BJ (cell line): Measurements from ENCODE around the gene PTPRZ1. TPM values are rescaled to one million over a fixed set of nuclear protein-coding genes. Genes with fewer than 3 reads are reported as not detected.

ENCODE experiments used
- CTCF ChIA-PET: fragments of 350-600 bp; formaldehyde crosslinking; extraction: SDS; loops from one replicate; lab custom pipeline; 2021; ENCODE audit warnings: antibody characterized with exemption, inconsistent platforms; lab: Yijun Ruan, JAX
- POLR2A ChIA-PET: fragments of 300-600 bp; sonication (Branson Sonifier 250); formaldehyde crosslinking; extraction: SDS; loops from one replicate; lab custom pipeline; 2021; ENCODE audit warnings: antibody characterized with exemption; lab: Charles Lee
- DNase-seq: peaks from one replicate; pipeline ENCODE4 v3.0.0-alpha.2; 2011; ENCODE audit warnings: low read depth
- H3K27me3 ChIP-seq: 2 replicates; pipeline ENCODE4 v1.6.0; 2011; ENCODE audit warnings: low read length; ENCODE audit not compliant: control insufficient read depth, insufficient read depth
- H3K36me3 ChIP-seq: 2 replicates; pipeline ENCODE4 v1.5.1; 2011; ENCODE audit warnings: low read length; ENCODE audit not compliant: control insufficient read depth, insufficient read depth
- H3K4me3 ChIP-seq: 2 replicates; pipeline ENCODE4 v1.5.1; 2011; ENCODE audit warnings: low read depth, mild to moderate bottlenecking, control low read depth, low read length
- CTCF ChIP-seq: IDR thresholded peaks from 2 replicates; pipeline ENCODE4 v1.5.1; 2011; ENCODE audit warnings: low read depth, mild to moderate bottlenecking, control low read depth, inconsistent platforms, low read length, moderate library complexity; ENCODE audit not compliant: insufficient read depth
- polyA plus RNA-seq: library from polyadenylated mRNA; depleted of rRNA; stranded (reverse); fragments of >200 nt; gene quantifications from 2 replicates; pipeline ENCODE4 v1.2.3, GENCODE V29; 2011

The PTPRZ1 gene
- polyA plus RNA-seq, 1 experiment = not detected

GRCh38 chr7:122067077-122067476, 194.1 kb downstream of the PTPRZ1 start:
- no peaks in the 10 kb centered on the region for H3K36me3 ChIP-seq
- POLR2A ChIA-PET = no interaction called here
- no peaks in the 10 kb centered on the region for H3K27me3 ChIP-seq
- no peak overlapping the region for H3K4me3 ChIP-seq
- CTCF ChIA-PET = no interaction called here
- TF ChIP-seq CTCF = no peak
- DNase-seq = no peak

- CTCF ChIA-PET = interaction anchor here (0.7 kb wide), 1 partner anchor 1446 kb away, joined by 3 read pairs; no protein-coding TSS in a partner anchor
- no peak for TF ChIP-seq CTCF
Measured at GRCh38 chr7:122068046-122068445, 195.1 kb downstream of the PTPRZ1 start.

GRCh38 chr7:122068999-122069398, 196.0 kb downstream of the PTPRZ1 start:
- no peaks in the 10 kb centered on the region for H3K36me3 ChIP-seq
- H3K27me3 ChIP-seq = no peaks in the 10 kb centered on the region
- no peak for TF ChIP-seq CTCF
- H3K4me3 ChIP-seq = no peak overlapping the region
- no peak for DNase-seq
- ChIA-PET CTCF (no interaction called here), POLR2A (no interaction called here)

More at GRCh38 chr7:122068046-122068445, 195.1 kb downstream of the PTPRZ1 start:
- POLR2A ChIA-PET = no interaction called here
- DNase-seq = no peak
- Histone ChIP-seq H3K4me3 (no peak overlapping the region), H3K27me3 (no peaks in the 10 kb centered on the region), H3K36me3 (no peaks in the 10 kb centered on the region)

- POLR2A ChIA-PET = no interaction called here
- CTCF ChIA-PET = no interaction called here
Measured at GRCh38 chr7:122070062-122070461, 197.1 kb downstream of the PTPRZ1 start.

GRCh38 chr7:122070834-122071233, 197.9 kb downstream of the PTPRZ1 start:
- POLR2A ChIA-PET = interaction anchor here (0.5 kb wide), 1 partner anchor 43 kb away, joined by 30 read pairs; no protein-coding TSS in a partner anchor

More at GRCh38 chr7:122070062-122070461, 197.1 kb downstream of the PTPRZ1 start:
- Histone ChIP-seq H3K4me3 (no peak overlapping the region), H3K36me3 (no peaks in the 10 kb centered on the region), H3K27me3 (no peaks in the 10 kb centered on the region)
- DNase-seq = no peak
- no peak for TF ChIP-seq CTCF

More at GRCh38 chr7:122070834-122071233, 197.9 kb downstream of the PTPRZ1 start:
- no peak for DNase-seq
- H3K27me3 ChIP-seq = no peaks in the 10 kb centered on the region
- CTCF ChIA-PET = interaction anchor here (0.7 kb wide), 1 partner anchor 25 kb away, joined by 3 read pairs; no protein-coding TSS in a partner anchor
- no peaks in the 10 kb centered on the region for H3K36me3 ChIP-seq
- TF ChIP-seq CTCF = no peak
- no peak overlapping the region for H3K4me3 ChIP-seq
